ENCODE data around the gene EDN1.

- no peak for TF ChIP-seq POLR2AphosphoS5 (IDR thresholded peaks at IDR 0.05; ENCODE audit: low read length)
- TF ChIP-seq LARP7 (IDR thresholded peaks at IDR 0.05), result no peak
- no peak for TF ChIP-seq NFIC (IDR thresholded peaks at IDR 0.05; ENCODE audit: low read depth, low read length)
- no peak for TF ChIP-seq SP1 (IDR thresholded peaks at IDR 0.05; ENCODE audit: low read depth, low read length)
- no peak for TF ChIP-seq MYC (IDR thresholded peaks at IDR 0.05; ENCODE audit: insufficient read depth, insufficient read length, insufficient replicate concordance, low read length, severe bottlenecking)
- no peak for TF ChIP-seq USF2 (IDR thresholded peaks at IDR 0.05; ENCODE audit: borderline replicate concordance, low read depth, low read length)
Observed at GRCh38 chr6:12340488-12340818, 50.3 kb downstream of the EDN1 start.
